Activated CD8-positive, alpha-beta memory T cell treated with anti-CD3 and anti-CD28 coated beads for 1 hour (primary cell): ENCODE results near the gene ADGRG3.
A peak's percentile ranks its signal among the peaks of the same experiment; 100 is the strongest.

Experiments
- DNase-seq, 2 donors: peaks; one replicate each; pipeline ENCODE4 v3.0.0-alpha.2; 2020; ENCODE audit warnings: low read depth in 1 of 2; ENCODE audit errors: extremely low read depth in 1 of 2

ADGRG3 gene

GRCh38 chr16:57630931-57631845 lies 36.9 kb upstream of the ADGRG3 start:
- no peak for DNase-seq

- DNase-seq = no peak
These were observed 35.5 kb upstream of the ADGRG3 start for GRCh38 chr16:57632568-57632967.

- no peak for DNase-seq
These were observed 34.6 kb upstream of the ADGRG3 start for GRCh38 chr16:57633383-57634064.

GRCh38 chr16:57634171-57634570 lies 33.9 kb upstream of the ADGRG3 start:
- no peak for DNase-seq

GRCh38 chr16:57635266-57636097 lies 32.6 kb upstream of the ADGRG3 start:
- DNase-seq = no peak

GRCh38 chr16:57636184-57636583 lies 31.9 kb upstream of the ADGRG3 start:
- DNase-seq = no peak

GRCh38 chr16:57637020-57637419 lies 31.1 kb upstream of the ADGRG3 start:
- no peak for DNase-seq

GRCh38 chr16:57637424-57637823 lies 30.7 kb upstream of the ADGRG3 start:
- DNase-seq = no peak

GRCh38 chr16:57637965-57638364 lies 30.1 kb upstream of the ADGRG3 start:
- DNase-seq = no peak

GRCh38 chr16:57638381-57638780 lies 29.7 kb upstream of the ADGRG3 start:
- no peak for DNase-seq

- peak in 1 of 2 donors; percentile 4 for DNase-seq
These were observed 28.8 kb upstream of the ADGRG3 start for GRCh38 chr16:57639172-57639887.

- no peak for DNase-seq
These were observed 27.9 kb upstream of the ADGRG3 start for GRCh38 chr16:57640185-57640584.

- DNase-seq = no peak
These were observed 27.5 kb upstream of the ADGRG3 start for GRCh38 chr16:57640612-57641011.

- no peak for DNase-seq
These were observed 25.7 kb upstream of the ADGRG3 start for GRCh38 chr16:57642160-57643135.

GRCh38 chr16:57643147-57643874 lies 24.8 kb upstream of the ADGRG3 start:
- DNase-seq = no peak

GRCh38 chr16:57643910-57644309 lies 24.2 kb upstream of the ADGRG3 start:
- no peak for DNase-seq

GRCh38 chr16:57644383-57645014 lies 23.6 kb upstream of the ADGRG3 start:
- no peak for DNase-seq

GRCh38 chr16:57645169-57645568 lies 22.9 kb upstream of the ADGRG3 start:
- no peak for DNase-seq
